Mesothelial cell of epicardium (in vitro differentiated cells): ENCODE data around the gene TMEM38A. TPM values are rescaled to one million over a fixed set of nuclear protein-coding genes. Genes with fewer than 3 reads are reported as not detected.

Experiments
- DNase-seq, 2 experiments: peaks; one replicate each; pipeline ENCODE4 v3.0.0; 2021; ENCODE audit warnings: low spot score in 2 of 2; ENCODE audit not compliant: unreplicated experiment in 2 of 2
- H3K27ac Mint-ChIP-seq: 2 replicates; pipeline ENCODE4 v1.8.0; 2021; ENCODE audit warnings: mixed read lengths
- H3K27me3 Mint-ChIP-seq: 2 replicates; pipeline ENCODE4 v1.8.0; 2021; ENCODE audit warnings: low read depth, mixed read lengths
- H3K36me3 Mint-ChIP-seq: 2 replicates; pipeline ENCODE4 v1.8.0; 2021; ENCODE audit warnings: mixed read lengths
- H3K4me1 Mint-ChIP-seq: 2 replicates; pipeline ENCODE4 v1.8.0; 2021; ENCODE audit warnings: mixed read lengths
- H3K4me3 Mint-ChIP-seq: 2 replicates; pipeline ENCODE4 v1.8.0; 2021; ENCODE audit warnings: mild to moderate bottlenecking, moderate library complexity, mixed read lengths
- H3K9me3 Mint-ChIP-seq: 2 replicates; pipeline ENCODE4 v1.8.0; 2021; ENCODE audit warnings: mixed read lengths
- CTCF ChIP-seq: fragments of 200-600 bp; sonication (generic); IDR thresholded peaks from one replicate; pipeline ENCODE4 v1.5.0; 2021; ENCODE audit warnings: antibody characterized with exemption; ENCODE audit not compliant: unreplicated experiment
- total RNA-seq: library from RNA; stranded (reverse); gene quantifications from 3 replicates; pipeline ENCODE4 v1.2.1, GENCODE V29; 2021

TMEM38A gene
- total RNA-seq, 1 donor from 2014 or later: 5.7 TPM

GRCh38 chr19:16627928-16628182, 33.1 kb upstream of the TMEM38A start:
- Mint-ChIP-seq H3K9me3 (no peaks in the 10 kb centered on the region), H3K27me3 (no peaks in the 10 kb centered on the region), H3K4me3 (peak overlapping the region; percentile 96), H3K27ac (no peak overlapping the region), H3K4me1 (peaks cover 26% of the 10 kb centered on the region), H3K36me3 (peaks cover 9% of the 10 kb centered on the region)
- no peak for DNase-seq
- TF ChIP-seq CTCF: no peak

GRCh38 chr19:16628183-16628983, 32.6 kb upstream of the TMEM38A start, which contains the start of gene MED26:
Gene MED26, minus strand, starts transcription at chr19:16628204. Its CDS starts 261 bp downstream, at chr19:16627943.
- Mint-ChIP-seq H3K27me3 (no peaks in the 10 kb centered on the region), H3K4me1 (peaks cover 26% of the 10 kb centered on the region), H3K4me3 (peak within 1 kb of the TSS; percentile 96), H3K36me3 (peaks cover 9% of the 10 kb centered on the region), H3K27ac (peak within 1 kb of the TSS; percentile 97), H3K9me3 (no peaks in the 10 kb centered on the region)
- no peak for TF ChIP-seq CTCF
- peak; percentile 94 to 97 for DNase-seq

GRCh38 chr19:16628984-16629691, 31.8 kb upstream of the TMEM38A start:
- H3K9me3 Mint-ChIP-seq: no peaks in the 10 kb centered on the region
- no peak for TF ChIP-seq CTCF
- H3K4me1 Mint-ChIP-seq: peaks cover 26% of the 10 kb centered on the region
- DNase-seq: peak in 1 of 2 experiments; percentile 41
- peak overlapping the region; percentile 95 for H3K4me3 Mint-ChIP-seq
- H3K36me3 Mint-ChIP-seq: peaks cover 9% of the 10 kb centered on the region
- H3K27me3 Mint-ChIP-seq: no peaks in the 10 kb centered on the region
- peak overlapping the region; percentile 97 for H3K27ac Mint-ChIP-seq

- H3K36me3 Mint-ChIP-seq: peaks cover 14% of the 10 kb centered on the region
- H3K27me3 Mint-ChIP-seq: no peaks in the 10 kb centered on the region
- no peak overlapping the region for H3K4me3 Mint-ChIP-seq
- DNase-seq: no peak
- H3K4me1 Mint-ChIP-seq: peaks cover 15% of the 10 kb centered on the region
- no peak for TF ChIP-seq CTCF
- H3K9me3 Mint-ChIP-seq: no peaks in the 10 kb centered on the region
- no peak overlapping the region for H3K27ac Mint-ChIP-seq
Observed at GRCh38 chr19:16631465-16631864, 29.5 kb upstream of the TMEM38A start.

- no peak overlapping the region for H3K27ac Mint-ChIP-seq
Observed at GRCh38 chr19:16637535-16637934, 23.4 kb upstream of the TMEM38A start.

More at GRCh38 chr19:16637535-16637934, 23.4 kb upstream of the TMEM38A start:
- H3K36me3 Mint-ChIP-seq: peaks cover 25% of the 10 kb centered on the region
- H3K4me3 Mint-ChIP-seq: no peak overlapping the region
- H3K4me1 Mint-ChIP-seq: no peaks in the 10 kb centered on the region
- DNase-seq: no peak
- TF ChIP-seq CTCF: no peak
- no peaks in the 10 kb centered on the region for H3K9me3 Mint-ChIP-seq
- H3K27me3 Mint-ChIP-seq: no peaks in the 10 kb centered on the region
